22Rv1 (cell line): ENCODE data around the gene SLIT3.

ENCODE experiments used
- ZFX ChIP-seq: fragments of 450-650 bp; IDR thresholded peaks from 2 replicates; pipeline ENCODE4 v1.6.1; 2017; ENCODE audit warnings: antibody characterized with exemption, borderline replicate concordance
- TF ChIP-seq, protein P1 (sequence below): fragments of 450-650 bp; IDR thresholded peaks from 2 replicates; pipeline ENCODE4 v1.5.1; 2017; ENCODE audit warnings: mild to moderate bottlenecking

DNA sequence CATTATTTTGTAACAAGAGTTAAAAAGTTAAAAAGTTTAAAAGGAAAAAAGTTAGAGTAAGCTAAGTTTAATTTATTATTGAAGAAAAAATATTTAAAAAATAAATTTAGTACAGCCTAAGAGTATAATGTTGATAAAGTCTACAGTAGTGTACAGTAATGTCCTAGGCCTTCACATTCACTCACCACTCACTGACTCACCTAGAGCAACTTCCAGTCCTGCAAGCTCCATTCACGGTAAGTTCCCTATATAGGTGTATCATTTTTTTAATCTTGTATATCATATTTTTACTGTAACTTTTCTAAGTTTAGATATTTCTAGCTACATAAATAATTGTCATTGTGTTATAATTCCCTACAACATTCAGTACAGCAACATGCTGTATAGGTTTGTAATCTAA lies 652.4 kb downstream of the SLIT3 start:
- TF ChIP-seq, protein P1, sequence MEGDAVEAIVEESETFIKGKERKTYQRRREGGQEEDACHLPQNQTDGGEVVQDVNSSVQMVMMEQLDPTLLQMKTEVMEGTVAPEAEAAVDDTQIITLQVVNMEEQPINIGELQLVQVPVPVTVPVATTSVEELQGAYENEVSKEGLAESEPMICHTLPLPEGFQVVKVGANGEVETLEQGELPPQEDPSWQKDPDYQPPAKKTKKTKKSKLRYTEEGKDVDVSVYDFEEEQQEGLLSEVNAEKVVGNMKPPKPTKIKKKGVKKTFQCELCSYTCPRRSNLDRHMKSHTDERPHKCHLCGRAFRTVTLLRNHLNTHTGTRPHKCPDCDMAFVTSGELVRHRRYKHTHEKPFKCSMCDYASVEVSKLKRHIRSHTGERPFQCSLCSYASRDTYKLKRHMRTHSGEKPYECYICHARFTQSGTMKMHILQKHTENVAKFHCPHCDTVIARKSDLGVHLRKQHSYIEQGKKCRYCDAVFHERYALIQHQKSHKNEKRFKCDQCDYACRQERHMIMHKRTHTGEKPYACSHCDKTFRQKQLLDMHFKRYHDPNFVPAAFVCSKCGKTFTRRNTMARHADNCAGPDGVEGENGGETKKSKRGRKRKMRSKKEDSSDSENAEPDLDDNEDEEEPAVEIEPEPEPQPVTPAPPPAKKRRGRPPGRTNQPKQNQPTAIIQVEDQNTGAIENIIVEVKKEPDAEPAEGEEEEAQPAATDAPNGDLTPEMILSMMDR = no peak
- TF ChIP-seq ZFX = no peak
